ENCODE data around the gene YTHDF1. TPM values are rescaled to one million over a fixed set of nuclear protein-coding genes. Genes with fewer than 3 reads are reported as not detected.

YTHDF1 gene
- total RNA-seq, 1 donor from 2014 or later: 62.1 TPM

DNA sequence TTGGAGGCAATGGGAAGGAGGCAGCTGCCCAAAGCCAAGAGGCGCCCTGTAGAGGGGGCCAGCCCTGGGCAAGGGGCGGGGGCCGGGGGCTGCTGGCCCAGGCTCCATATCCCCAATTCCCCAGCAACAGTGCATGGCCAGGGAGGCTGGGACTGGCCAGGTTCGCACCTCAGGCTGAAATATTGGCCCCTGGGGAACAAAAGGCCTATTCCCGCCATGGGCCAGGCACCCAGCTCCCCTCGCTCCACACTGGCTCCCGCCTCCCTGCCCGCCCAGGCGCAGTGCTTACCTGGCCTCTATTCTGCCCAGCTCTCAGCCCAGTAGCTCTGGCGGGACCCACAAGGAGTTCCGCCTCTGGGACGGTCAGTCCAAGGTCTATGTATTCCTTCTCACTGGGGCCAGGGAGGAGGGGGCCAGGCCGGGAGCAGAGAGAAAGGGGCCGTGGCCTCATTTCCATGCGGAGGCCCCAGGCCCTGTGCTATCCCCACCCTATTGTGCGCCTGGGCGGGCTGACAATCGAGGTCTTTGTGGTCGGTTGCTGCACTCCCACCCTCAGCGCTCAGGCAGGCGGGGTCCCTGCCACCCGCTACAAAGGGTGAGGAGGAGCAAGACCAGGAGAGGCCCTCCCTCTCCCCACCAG lies 42.3 kb downstream of the YTHDF1 start:
- Mint-ChIP-seq H3K27me3 (ENCODE audit: unreplicated experiment) (peaks cover 17% of the 10 kb centered on the region), H3K36me3 (ENCODE audit: low read depth, unreplicated experiment) (peaks cover 3% of the 10 kb centered on the region), H3K4me3 (ENCODE audit: unreplicated experiment) (no peak overlapping the region), H3K27ac (ENCODE audit: unreplicated experiment) (no peak overlapping the region), H3K4me1 (ENCODE audit: unreplicated experiment) (peaks cover 5% of the 10 kb centered on the region), H3K9me3 (ENCODE audit: unreplicated experiment) (no peaks in the 10 kb centered on the region)
- TF ChIP-seq, protein P1, sequence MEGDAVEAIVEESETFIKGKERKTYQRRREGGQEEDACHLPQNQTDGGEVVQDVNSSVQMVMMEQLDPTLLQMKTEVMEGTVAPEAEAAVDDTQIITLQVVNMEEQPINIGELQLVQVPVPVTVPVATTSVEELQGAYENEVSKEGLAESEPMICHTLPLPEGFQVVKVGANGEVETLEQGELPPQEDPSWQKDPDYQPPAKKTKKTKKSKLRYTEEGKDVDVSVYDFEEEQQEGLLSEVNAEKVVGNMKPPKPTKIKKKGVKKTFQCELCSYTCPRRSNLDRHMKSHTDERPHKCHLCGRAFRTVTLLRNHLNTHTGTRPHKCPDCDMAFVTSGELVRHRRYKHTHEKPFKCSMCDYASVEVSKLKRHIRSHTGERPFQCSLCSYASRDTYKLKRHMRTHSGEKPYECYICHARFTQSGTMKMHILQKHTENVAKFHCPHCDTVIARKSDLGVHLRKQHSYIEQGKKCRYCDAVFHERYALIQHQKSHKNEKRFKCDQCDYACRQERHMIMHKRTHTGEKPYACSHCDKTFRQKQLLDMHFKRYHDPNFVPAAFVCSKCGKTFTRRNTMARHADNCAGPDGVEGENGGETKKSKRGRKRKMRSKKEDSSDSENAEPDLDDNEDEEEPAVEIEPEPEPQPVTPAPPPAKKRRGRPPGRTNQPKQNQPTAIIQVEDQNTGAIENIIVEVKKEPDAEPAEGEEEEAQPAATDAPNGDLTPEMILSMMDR (IDR thresholded peaks at IDR 0.05; ENCODE audit: unreplicated experiment): no peak
- DNase-seq (ENCODE audit: low spot score): no peak

DNA sequence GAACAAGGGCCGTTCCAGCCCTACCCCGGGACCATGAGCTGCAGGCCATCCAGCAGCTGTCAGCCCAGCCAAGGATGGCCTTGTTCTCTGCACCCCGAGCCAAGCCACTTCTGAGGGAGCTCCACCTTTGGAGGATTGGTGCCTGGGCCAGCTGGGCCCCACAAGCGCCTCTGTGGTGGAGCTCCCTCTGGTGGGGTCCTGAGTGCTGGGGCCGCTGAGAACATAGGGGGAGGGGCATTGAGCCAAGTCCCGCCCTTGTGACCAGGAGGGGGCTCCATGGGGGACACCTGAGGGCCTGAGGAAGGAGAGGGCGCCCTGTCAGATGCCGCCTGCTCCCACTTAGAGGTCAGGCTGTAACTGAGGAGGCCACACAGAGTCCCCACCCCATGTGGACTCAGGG lies 43.2 kb downstream of the YTHDF1 start:
- Mint-ChIP-seq H3K4me1 (ENCODE audit: unreplicated experiment) (peaks cover 5% of the 10 kb centered on the region), H3K4me3 (ENCODE audit: unreplicated experiment) (no peak overlapping the region), H3K9me3 (ENCODE audit: unreplicated experiment) (no peaks in the 10 kb centered on the region), H3K27me3 (ENCODE audit: unreplicated experiment) (peaks cover 15% of the 10 kb centered on the region), H3K36me3 (ENCODE audit: low read depth, unreplicated experiment) (peaks cover 3% of the 10 kb centered on the region), H3K27ac (ENCODE audit: unreplicated experiment) (no peak overlapping the region)
- peak; percentile 45 for DNase-seq (ENCODE audit: low spot score)
- TF ChIP-seq, protein P1 (IDR thresholded peaks at IDR 0.05; ENCODE audit: unreplicated experiment): no peak

DNA sequence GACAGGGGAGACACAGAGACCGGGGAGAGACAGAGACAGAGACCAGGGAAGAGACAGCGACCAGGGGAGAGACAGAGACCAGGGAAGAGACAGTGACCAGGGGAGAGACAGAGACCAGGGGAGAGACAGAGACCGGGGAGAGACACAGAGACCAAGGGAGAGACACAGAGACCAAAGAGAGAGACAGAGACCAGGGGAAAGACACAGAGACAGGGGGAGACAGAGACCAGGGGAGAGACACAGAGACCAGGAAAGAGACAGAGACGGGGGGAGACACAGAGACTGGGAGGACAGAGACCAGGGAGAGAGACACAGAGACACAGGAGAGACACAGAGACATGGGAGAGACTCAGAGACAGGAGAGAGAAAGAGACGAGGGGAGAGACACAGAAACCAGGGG lies 43.9 kb downstream of the YTHDF1 start:
- TF ChIP-seq, protein P1 (IDR thresholded peaks at IDR 0.05; ENCODE audit: unreplicated experiment): no peak
- Mint-ChIP-seq H3K9me3 (ENCODE audit: unreplicated experiment) (no peaks in the 10 kb centered on the region), H3K4me3 (ENCODE audit: unreplicated experiment) (peak overlapping the region; percentile 40), H3K4me1 (ENCODE audit: unreplicated experiment) (peaks cover 5% of the 10 kb centered on the region), H3K27me3 (ENCODE audit: unreplicated experiment) (peaks cover 17% of the 10 kb centered on the region), H3K36me3 (ENCODE audit: low read depth, unreplicated experiment) (peaks cover 3% of the 10 kb centered on the region), H3K27ac (ENCODE audit: unreplicated experiment) (no peak overlapping the region)
- no peak for DNase-seq (ENCODE audit: low spot score)

DNA sequence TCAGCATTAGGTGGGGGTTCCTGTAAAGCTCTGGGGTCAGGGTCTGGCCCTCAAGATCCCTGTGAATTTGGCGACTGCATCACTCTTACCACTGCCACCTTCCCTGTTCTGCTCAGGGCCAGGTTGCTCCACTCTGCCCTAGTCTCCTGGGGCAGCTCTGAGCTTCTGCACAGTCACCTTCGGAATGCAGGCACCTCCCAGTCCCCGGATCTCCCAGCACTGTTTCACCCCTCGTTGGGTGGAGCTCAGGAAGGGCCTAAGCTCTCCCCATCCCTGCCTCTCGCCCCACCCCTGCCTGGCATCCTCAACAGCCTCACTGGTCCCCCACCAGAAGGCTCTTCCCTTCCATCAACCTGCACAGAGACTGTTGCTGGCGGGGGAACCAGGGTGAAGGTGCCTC lies 46.2 kb downstream of the YTHDF1 start:
- H3K36me3 Mint-ChIP-seq (ENCODE audit: low read depth, unreplicated experiment): peaks cover 3% of the 10 kb centered on the region
- no peak for DNase-seq (ENCODE audit: low spot score)
- H3K4me3 Mint-ChIP-seq (ENCODE audit: unreplicated experiment): no peak overlapping the region
- H3K9me3 Mint-ChIP-seq (ENCODE audit: unreplicated experiment): no peaks in the 10 kb centered on the region
- peaks cover 10% of the 10 kb centered on the region for H3K27me3 Mint-ChIP-seq (ENCODE audit: unreplicated experiment)
- no peaks in the 10 kb centered on the region for H3K4me1 Mint-ChIP-seq (ENCODE audit: unreplicated experiment)
- no peak overlapping the region for H3K27ac Mint-ChIP-seq (ENCODE audit: unreplicated experiment)
- TF ChIP-seq, protein P1 (IDR thresholded peaks at IDR 0.05; ENCODE audit: unreplicated experiment): no peak

DNA sequence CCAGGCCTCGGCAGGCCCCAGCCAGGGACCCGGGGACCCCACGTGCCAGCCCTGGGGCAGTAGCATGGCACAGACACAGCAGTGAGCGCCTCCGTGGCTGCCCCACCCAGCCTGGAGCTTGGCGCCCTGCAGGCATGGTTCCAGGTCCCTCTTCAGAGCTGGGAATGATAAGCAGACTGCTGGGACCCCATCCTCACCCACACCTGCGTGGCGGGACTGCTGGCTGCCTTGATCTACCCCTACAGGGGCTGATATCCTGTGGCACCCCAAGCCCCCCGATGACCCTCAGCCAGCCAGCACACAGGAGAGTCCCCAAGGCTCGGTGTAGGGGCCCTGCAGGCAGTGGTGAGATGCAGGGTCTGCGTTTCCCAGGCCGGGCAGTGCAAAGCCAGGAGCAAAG lies 47.1 kb downstream of the YTHDF1 start:
- H3K36me3 Mint-ChIP-seq (ENCODE audit: low read depth, unreplicated experiment): peaks cover 3% of the 10 kb centered on the region
- H3K27ac Mint-ChIP-seq (ENCODE audit: unreplicated experiment): no peak overlapping the region
- no peaks in the 10 kb centered on the region for H3K9me3 Mint-ChIP-seq (ENCODE audit: unreplicated experiment)
- TF ChIP-seq, protein P1 (IDR thresholded peaks at IDR 0.05; ENCODE audit: unreplicated experiment): no peak
- DNase-seq (ENCODE audit: low spot score): no peak
- H3K4me3 Mint-ChIP-seq (ENCODE audit: unreplicated experiment): no peak overlapping the region
- H3K27me3 Mint-ChIP-seq (ENCODE audit: unreplicated experiment): peaks cover 10% of the 10 kb centered on the region
- H3K4me1 Mint-ChIP-seq (ENCODE audit: unreplicated experiment): no peaks in the 10 kb centered on the region
